WTC11 (cell line): ENCODE measurements around the gene ATP13A5. TPM values are rescaled to one million over a fixed set of nuclear protein-coding genes. Genes with fewer than 3 reads are reported as not detected.

Experiments
- ATAC-seq: fragments of 200-7000 bp; cut with Tn5 transposase; 2 replicates; pipeline ENCODE4 v1.10.0; 2021; ENCODE audit warnings: mild to moderate bottlenecking, moderate library complexity
- CTCF ChIA-PET: fragments of 300-600 bp; sonication (Branson Sonifier 250); formaldehyde crosslinking; loops from one replicate; lab custom pipeline; 2021; ENCODE audit warnings: antibody characterized with exemption; lab: Charles Lee
- POLR2A ChIA-PET: fragments of 350-600 bp; sonication (Branson Sonifier 250); formaldehyde crosslinking; loops from one replicate; lab custom pipeline; 2021; ENCODE audit warnings: antibody characterized with exemption; lab: Charles Lee
- DNase-seq: peaks from one replicate; pipeline ENCODE4 v3.0.0; 2021; ENCODE audit warnings: low spot score
- H3K27ac Mint-ChIP-seq: 2 replicates; pipeline ENCODE4 v1.8.0; 2021; ENCODE audit warnings: mixed read lengths
- H3K27me3 Mint-ChIP-seq: 2 replicates; pipeline ENCODE4 v1.8.0; 2021; ENCODE audit warnings: low read depth, mild to moderate bottlenecking, moderate library complexity, mixed read lengths
- H3K36me3 Mint-ChIP-seq: 2 replicates; pipeline ENCODE4 v1.8.0; 2021; ENCODE audit warnings: mixed read lengths
- H3K4me1 Mint-ChIP-seq: 2 replicates; pipeline ENCODE4 v1.8.0; 2022; ENCODE audit warnings: mixed read lengths
- H3K4me3 Mint-ChIP-seq: 2 replicates; pipeline ENCODE4 v1.8.0; 2021; ENCODE audit warnings: mild to moderate bottlenecking, moderate library complexity, mixed read lengths
- H3K9me3 Mint-ChIP-seq: 2 replicates; pipeline ENCODE4 v1.8.0; 2021; ENCODE audit warnings: mixed read lengths
- ATF3 ChIP-seq: sonication (generic); formaldehyde crosslinking; conservative IDR thresholded peaks from 2 replicates; pipeline ENCODE4 v1.8.1; 2022; ENCODE audit warnings: mild to moderate bottlenecking, missing genetic modification reagents
- CREM ChIP-seq: sonication (generic); formaldehyde crosslinking; IDR thresholded peaks from 2 replicates; pipeline ENCODE4 v1.8.1; 2022; ENCODE audit warnings: mild to moderate bottlenecking, missing genetic modification reagents, moderate library complexity
- E2F4 ChIP-seq: sonication (generic); formaldehyde crosslinking; IDR thresholded peaks from 2 replicates; pipeline ENCODE4 v1.8.1; 2022; ENCODE audit warnings: low read depth, mild to moderate bottlenecking, moderate library complexity, missing genetic modification reagents, borderline replicate concordance
- HMGXB4 ChIP-seq: sonication (generic); formaldehyde crosslinking; IDR thresholded peaks from 2 replicates; pipeline ENCODE4 v1.8.1; 2023; ENCODE audit warnings: mild to moderate bottlenecking, moderate library complexity, missing genetic modification reagents
- MXD4 ChIP-seq: fragments of 250-450 bp; sonication (Bioruptor Pico); IDR thresholded peaks from 2 replicates; pipeline ENCODE4 v1.8.0; 2021; ENCODE audit warnings: mild to moderate bottlenecking, moderate library complexity, borderline replicate concordance
- MYBL2 ChIP-seq: sonication (generic); formaldehyde crosslinking; IDR thresholded peaks from 2 replicates; pipeline ENCODE4 v1.8.1; 2023; ENCODE audit warnings: mild to moderate bottlenecking, moderate library complexity, missing genetic modification reagents
- NFYB ChIP-seq: sonication (generic); formaldehyde crosslinking; conservative IDR thresholded peaks from 2 replicates; pipeline ENCODE4 v1.8.0; 2022; ENCODE audit warnings: low read depth, missing genetic modification reagents
- NR3C1 ChIP-seq: sonication (generic); formaldehyde crosslinking; conservative IDR thresholded peaks from 2 replicates; pipeline ENCODE4 v1.8.1; 2023; ENCODE audit warnings: low read depth, mild to moderate bottlenecking, missing genetic modification reagents
- total RNA-seq: library from RNA; stranded (reverse); gene quantifications from 3 replicates; pipeline ENCODE4 v1.2.3, GENCODE V29; 2021
- TF ChIP-seq, protein P1 (sequence below): fragments of 250-450 bp; sonication (Bioruptor Pico); IDR thresholded peaks from 2 replicates; pipeline ENCODE4 v1.9.0; 2021; ENCODE audit warnings: mild to moderate bottlenecking, borderline replicate concordance
- TF ChIP-seq, protein P2 (sequence below): sonication (generic); formaldehyde crosslinking; conservative IDR thresholded peaks from 2 replicates; pipeline ENCODE4 v1.8.1; 2023; ENCODE audit warnings: mild to moderate bottlenecking, low read depth, missing genetic modification reagents, moderate library complexity

ATP13A5 gene
- total RNA-seq, 1 experiment from 2014 or later = not detected

GRCh38 chr3:193271101-193271840 lies 107.3 kb downstream of the ATP13A5 start:
- no peak for ATAC-seq
- Mint-ChIP-seq H3K4me1 (peaks cover 7% of the 10 kb centered on the region), H3K36me3 (no peaks in the 10 kb centered on the region), H3K27me3 (no peaks in the 10 kb centered on the region), H3K27ac (no peak overlapping the region), H3K9me3 (no peaks in the 10 kb centered on the region), H3K4me3 (no peak overlapping the region)
- ChIA-PET POLR2A (no interaction called here), CTCF (no interaction called here)
- no peak for DNase-seq
- TF ChIP-seq, protein P1, sequence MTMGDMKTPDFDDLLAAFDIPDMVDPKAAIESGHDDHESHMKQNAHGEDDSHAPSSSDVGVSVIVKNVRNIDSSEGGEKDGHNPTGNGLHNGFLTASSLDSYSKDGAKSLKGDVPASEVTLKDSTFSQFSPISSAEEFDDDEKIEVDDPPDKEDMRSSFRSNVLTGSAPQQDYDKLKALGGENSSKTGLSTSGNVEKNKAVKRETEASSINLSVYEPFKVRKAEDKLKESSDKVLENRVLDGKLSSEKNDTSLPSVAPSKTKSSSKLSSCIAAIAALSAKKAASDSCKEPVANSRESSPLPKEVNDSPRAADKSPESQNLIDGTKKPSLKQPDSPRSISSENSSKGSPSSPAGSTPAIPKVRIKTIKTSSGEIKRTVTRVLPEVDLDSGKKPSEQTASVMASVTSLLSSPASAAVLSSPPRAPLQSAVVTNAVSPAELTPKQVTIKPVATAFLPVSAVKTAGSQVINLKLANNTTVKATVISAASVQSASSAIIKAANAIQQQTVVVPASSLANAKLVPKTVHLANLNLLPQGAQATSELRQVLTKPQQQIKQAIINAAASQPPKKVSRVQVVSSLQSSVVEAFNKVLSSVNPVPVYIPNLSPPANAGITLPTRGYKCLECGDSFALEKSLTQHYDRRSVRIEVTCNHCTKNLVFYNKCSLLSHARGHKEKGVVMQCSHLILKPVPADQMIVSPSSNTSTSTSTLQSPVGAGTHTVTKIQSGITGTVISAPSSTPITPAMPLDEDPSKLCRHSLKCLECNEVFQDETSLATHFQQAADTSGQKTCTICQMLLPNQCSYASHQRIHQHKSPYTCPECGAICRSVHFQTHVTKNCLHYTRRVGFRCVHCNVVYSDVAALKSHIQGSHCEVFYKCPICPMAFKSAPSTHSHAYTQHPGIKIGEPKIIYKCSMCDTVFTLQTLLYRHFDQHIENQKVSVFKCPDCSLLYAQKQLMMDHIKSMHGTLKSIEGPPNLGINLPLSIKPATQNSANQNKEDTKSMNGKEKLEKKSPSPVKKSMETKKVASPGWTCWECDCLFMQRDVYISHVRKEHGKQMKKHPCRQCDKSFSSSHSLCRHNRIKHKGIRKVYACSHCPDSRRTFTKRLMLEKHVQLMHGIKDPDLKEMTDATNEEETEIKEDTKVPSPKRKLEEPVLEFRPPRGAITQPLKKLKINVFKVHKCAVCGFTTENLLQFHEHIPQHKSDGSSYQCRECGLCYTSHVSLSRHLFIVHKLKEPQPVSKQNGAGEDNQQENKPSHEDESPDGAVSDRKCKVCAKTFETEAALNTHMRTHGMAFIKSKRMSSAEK (CRISPR knock-in tag) = no peak

- H3K27ac Mint-ChIP-seq = no peak overlapping the region
- no peak for TF ChIP-seq NFYB (CRISPR knock-in tag)
- no peak for TF ChIP-seq MYBL2
- TF ChIP-seq E2F4 = no peak
- TF ChIP-seq, protein P2, sequence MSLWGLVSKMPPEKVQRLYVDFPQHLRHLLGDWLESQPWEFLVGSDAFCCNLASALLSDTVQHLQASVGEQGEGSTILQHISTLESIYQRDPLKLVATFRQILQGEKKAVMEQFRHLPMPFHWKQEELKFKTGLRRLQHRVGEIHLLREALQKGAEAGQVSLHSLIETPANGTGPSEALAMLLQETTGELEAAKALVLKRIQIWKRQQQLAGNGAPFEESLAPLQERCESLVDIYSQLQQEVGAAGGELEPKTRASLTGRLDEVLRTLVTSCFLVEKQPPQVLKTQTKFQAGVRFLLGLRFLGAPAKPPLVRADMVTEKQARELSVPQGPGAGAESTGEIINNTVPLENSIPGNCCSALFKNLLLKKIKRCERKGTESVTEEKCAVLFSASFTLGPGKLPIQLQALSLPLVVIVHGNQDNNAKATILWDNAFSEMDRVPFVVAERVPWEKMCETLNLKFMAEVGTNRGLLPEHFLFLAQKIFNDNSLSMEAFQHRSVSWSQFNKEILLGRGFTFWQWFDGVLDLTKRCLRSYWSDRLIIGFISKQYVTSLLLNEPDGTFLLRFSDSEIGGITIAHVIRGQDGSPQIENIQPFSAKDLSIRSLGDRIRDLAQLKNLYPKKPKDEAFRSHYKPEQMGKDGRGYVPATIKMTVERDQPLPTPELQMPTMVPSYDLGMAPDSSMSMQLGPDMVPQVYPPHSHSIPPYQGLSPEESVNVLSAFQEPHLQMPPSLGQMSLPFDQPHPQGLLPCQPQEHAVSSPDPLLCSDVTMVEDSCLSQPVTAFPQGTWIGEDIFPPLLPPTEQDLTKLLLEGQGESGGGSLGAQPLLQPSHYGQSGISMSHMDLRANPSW (CRISPR knock-in tag) = no peak
- no peak for TF ChIP-seq MXD4 (CRISPR knock-in tag)
- TF ChIP-seq HMGXB4 (CRISPR knock-in tag) = no peak
- TF ChIP-seq, protein P1 (CRISPR knock-in tag) = no peak
- TF ChIP-seq ATF3 (CRISPR knock-in tag) = no peak
- no peak for TF ChIP-seq NR3C1
- TF ChIP-seq CREM = no peak
- TF ChIP-seq, all 79 proteins: peak for 0
- ChIA-PET POLR2A (no interaction called here), CTCF (no interaction called here)
- DNase-seq (no peak), ATAC-seq (no peak)
- H3K9me3 Mint-ChIP-seq = no peaks in the 10 kb centered on the region
- H3K4me1 Mint-ChIP-seq = peaks cover 7% of the 10 kb centered on the region
- no peaks in the 10 kb centered on the region for H3K36me3 Mint-ChIP-seq
- H3K4me3 Mint-ChIP-seq = no peak overlapping the region
- H3K27me3 Mint-ChIP-seq = no peaks in the 10 kb centered on the region
Measured at GRCh38 chr3:193270451-193270850, 108.1 kb downstream of the ATP13A5 start.
